NT2/D1 (cell line): ENCODE results near the gene GAL3ST3.

Source experiments
- SUZ12 ChIP-seq: IDR thresholded peaks from 2 replicates; pipeline ENCODE4 v1.6.1; 2011; ENCODE audit not compliant: insufficient read length, insufficient read depth; ENCODE audit errors: extremely low read depth
- ZNF274 ChIP-seq: IDR thresholded peaks from 2 replicates; pipeline ENCODE4 v1.6.1; 2011; ENCODE audit warnings: mild to moderate bottlenecking, low read depth, low read length

DNA sequence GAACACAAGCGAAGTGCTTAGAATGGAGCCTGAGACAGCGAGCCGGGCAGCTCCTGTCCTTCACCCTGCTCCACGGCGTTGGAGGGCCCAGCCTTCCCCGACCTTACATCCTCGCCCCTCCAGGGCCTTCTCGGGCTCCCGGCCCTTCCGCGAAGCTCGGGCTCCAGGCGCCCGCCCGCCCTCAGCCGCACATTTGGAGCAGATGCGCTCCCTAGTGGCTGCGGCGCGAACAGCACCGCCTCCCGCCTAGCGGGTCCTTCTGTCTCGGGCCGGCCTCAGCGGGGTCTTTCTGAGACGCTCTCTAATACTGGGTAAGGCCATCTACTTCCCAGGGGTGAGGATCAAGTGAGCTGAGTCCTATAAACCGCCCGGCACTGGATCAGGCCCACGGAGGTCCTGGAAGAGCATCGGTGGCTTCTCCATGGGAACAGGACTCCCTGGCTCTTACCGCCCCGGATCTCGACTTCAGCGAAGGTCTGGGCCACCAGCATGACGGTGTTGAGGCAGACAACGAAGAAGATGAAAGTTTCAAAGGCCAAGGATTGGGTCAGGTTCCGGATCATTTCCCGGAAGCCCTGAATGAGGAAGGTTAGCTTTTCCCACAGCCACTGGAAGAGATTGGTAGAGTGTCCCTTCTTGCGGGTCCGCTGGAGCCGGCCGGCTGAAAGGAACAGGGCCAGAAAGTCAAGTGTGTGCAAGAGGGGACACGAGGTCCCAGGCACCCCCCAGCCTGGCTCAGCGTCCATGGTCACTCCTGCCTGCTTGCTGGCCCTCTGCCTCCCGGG, 26.4 kb downstream of the GAL3ST3 start:
- TF ChIP-seq ZNF274 (no peak), SUZ12 (no peak)
